A673 (cell line): ENCODE results near the gene CYTH4. TPM values are rescaled to one million over a fixed set of nuclear protein-coding genes. Genes with fewer than 3 reads are reported as not detected.

Experiments
- BruUV-seq: library from RNA; stranded (reverse); fragments of 400-500 nt; replicated peaks from 2 replicates; lab custom pipeline; 2021; lab: Mats Ljungman, UMichigan
- CTCF ChIA-PET: fragments of 300-600 bp; sonication (Branson Sonifier 250); formaldehyde crosslinking; loops from one replicate; lab custom pipeline; 2022; ENCODE audit warnings: antibody characterized with exemption; lab: Charles Lee
- POLR2A ChIA-PET: fragments of 300-600 bp; sonication (Branson Sonifier 250); formaldehyde crosslinking; loops from one replicate; lab custom pipeline; 2022; ENCODE audit warnings: antibody characterized with exemption; ENCODE audit not compliant: low non-redundant PET; lab: Charles Lee
- DNase-seq: peaks from one replicate; pipeline ENCODE4 v3.0.0-alpha.2; 2015; ENCODE audit warnings: low spot score
- H3K27ac ChIP-seq: fragments of 200-600 bp; sonication (generic); 2 replicates; pipeline ENCODE4 v1.5.1; 2016; ENCODE audit warnings: mixed run types, low read depth, mild to moderate bottlenecking, mixed read lengths, antibody characterized with exemption, low read length; ENCODE audit not compliant: poor library complexity, severe bottlenecking
- H3K27me3 ChIP-seq: fragments of 200-600 bp; sonication (generic); replicated peaks from 2 replicates; pipeline ENCODE4 v1.6.1; 2017; ENCODE audit warnings: mixed run types, low read depth, mild to moderate bottlenecking, mixed read lengths, antibody characterized with exemption, low read length; ENCODE audit not compliant: insufficient read depth, poor library complexity
- H3K36me3 ChIP-seq: fragments of 200-600 bp; sonication (generic); 2 replicates; pipeline ENCODE4 v1.6.1; 2016; ENCODE audit warnings: mixed run types, mild to moderate bottlenecking, mixed read lengths, antibody characterized with exemption, low read length; ENCODE audit not compliant: insufficient read depth, poor library complexity, severe bottlenecking
- H3K4me1 ChIP-seq: fragments of 200-600 bp; sonication (generic); 2 replicates; pipeline ENCODE4 v1.6.1; 2017; ENCODE audit warnings: mixed run types, mild to moderate bottlenecking, mixed read lengths, antibody characterized with exemption, low read length; ENCODE audit not compliant: insufficient read depth, poor library complexity, severe bottlenecking
- H3K4me3 ChIP-seq: fragments of 200-600 bp; sonication (generic); 2 replicates; pipeline ENCODE4 v1.5.1; 2016; ENCODE audit warnings: low read depth, mixed run types, mild to moderate bottlenecking, mixed read lengths, low read length; ENCODE audit not compliant: poor library complexity, severe bottlenecking
- H3K9me3 ChIP-seq: fragments of 200-600 bp; sonication (generic); 2 replicates; pipeline ENCODE4 v1.6.1; 2016; ENCODE audit warnings: mixed run types, low read depth, mild to moderate bottlenecking, mixed read lengths, antibody characterized with exemption, low read length; ENCODE audit not compliant: poor library complexity, severe bottlenecking
- CTCF ChIP-seq: fragments of 300-800, 200-600 bp; sonication (generic); conservative IDR thresholded peaks from 2 replicates; pipeline ENCODE4 v1.5.1; 2017; ENCODE audit warnings: low read depth, mild to moderate bottlenecking, antibody characterized with exemption, low read length, moderate library complexity, mixed read lengths
- EZH2 ChIP-seq: fragments of 200-600 bp; sonication (generic); IDR thresholded peaks from 2 replicates; pipeline ENCODE4 v1.6.1; 2017; ENCODE audit warnings: borderline replicate concordance, low read depth, mild to moderate bottlenecking, mixed read lengths, antibody characterized with exemption, low read length; ENCODE audit not compliant: poor library complexity, severe bottlenecking
- intact Hi-C: fragments of 100-400 bp; cut with micrococcal nuclease; formaldehyde crosslinking; loops from one replicate; pipeline ENCODE4 v1.10.0; 2022; ENCODE audit not compliant: unreplicated experiment
- total RNA-seq: library from RNA; stranded (reverse); gene quantifications from 2 replicates; pipeline ENCODE4 v1.2.3, GENCODE V29; 2021

CYTH4 gene
- total RNA-seq, 1 experiment from 2014 or later, result not detected

DNA sequence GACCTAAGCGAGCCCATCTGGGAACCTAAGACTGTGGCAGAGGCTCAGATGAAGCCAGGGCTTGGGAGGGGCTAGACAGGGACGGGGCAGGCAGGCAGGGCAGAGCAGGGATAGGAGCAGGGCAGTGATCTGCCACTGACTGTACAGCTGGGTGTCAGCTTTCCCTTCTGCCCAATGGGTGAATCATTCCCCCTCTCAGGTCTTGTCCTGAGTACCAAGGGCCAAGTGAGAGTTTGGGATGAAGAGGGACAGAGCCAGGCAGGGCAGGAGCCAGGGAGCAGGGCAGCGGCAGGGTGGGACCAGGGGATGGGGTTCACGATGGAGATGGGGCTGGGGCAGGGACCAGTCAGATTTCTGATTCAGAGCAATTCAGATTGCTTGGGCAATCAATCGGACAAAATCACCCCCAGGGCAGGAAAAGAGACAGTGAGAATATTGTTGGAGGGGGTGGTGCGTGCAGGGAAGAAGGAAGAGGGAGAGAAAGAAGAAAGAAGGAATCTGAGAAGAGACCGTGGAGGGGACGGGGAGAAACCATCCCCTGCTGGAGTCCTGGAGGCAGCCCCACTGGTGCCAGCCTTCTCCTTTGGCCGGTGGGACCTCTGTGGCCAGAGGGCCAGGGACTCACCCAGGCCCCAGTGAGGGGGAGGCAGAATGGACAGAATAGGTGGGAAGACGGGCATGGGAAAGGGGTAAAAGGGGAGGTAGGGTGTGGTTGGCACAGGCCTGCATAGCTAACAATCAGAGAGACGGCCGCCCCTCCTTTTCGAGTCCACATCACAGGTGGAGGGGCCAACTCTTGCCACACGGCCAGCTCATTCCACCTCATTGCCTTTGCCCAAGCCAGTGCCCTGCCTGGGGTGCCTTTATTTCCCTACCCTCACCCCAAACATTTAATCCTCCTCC lies 47.2 kb downstream of the CYTH4 start:
- ChIA-PET CTCF (interaction anchor here (0.8 kb wide), 1 partner anchor 69 kb away, joined by 4 read pairs; no protein-coding TSS in a partner anchor), POLR2A (no interaction called here)
- H3K27ac ChIP-seq, result no peak overlapping the region
- no peak overlapping the region for H3K4me3 ChIP-seq
- no peaks in the 10 kb centered on the region for H3K9me3 ChIP-seq
- peaks cover 18% of the 10 kb centered on the region for H3K27me3 ChIP-seq
- no peak for TF ChIP-seq EZH2
- no peak for TF ChIP-seq CTCF
- H3K36me3 ChIP-seq, result no peaks in the 10 kb centered on the region
- BruUV-seq, result no TSS peak
- no peak for DNase-seq
- peaks cover 16% of the 10 kb centered on the region for H3K4me1 ChIP-seq
- intact Hi-C loops, result no loop called here

DNA sequence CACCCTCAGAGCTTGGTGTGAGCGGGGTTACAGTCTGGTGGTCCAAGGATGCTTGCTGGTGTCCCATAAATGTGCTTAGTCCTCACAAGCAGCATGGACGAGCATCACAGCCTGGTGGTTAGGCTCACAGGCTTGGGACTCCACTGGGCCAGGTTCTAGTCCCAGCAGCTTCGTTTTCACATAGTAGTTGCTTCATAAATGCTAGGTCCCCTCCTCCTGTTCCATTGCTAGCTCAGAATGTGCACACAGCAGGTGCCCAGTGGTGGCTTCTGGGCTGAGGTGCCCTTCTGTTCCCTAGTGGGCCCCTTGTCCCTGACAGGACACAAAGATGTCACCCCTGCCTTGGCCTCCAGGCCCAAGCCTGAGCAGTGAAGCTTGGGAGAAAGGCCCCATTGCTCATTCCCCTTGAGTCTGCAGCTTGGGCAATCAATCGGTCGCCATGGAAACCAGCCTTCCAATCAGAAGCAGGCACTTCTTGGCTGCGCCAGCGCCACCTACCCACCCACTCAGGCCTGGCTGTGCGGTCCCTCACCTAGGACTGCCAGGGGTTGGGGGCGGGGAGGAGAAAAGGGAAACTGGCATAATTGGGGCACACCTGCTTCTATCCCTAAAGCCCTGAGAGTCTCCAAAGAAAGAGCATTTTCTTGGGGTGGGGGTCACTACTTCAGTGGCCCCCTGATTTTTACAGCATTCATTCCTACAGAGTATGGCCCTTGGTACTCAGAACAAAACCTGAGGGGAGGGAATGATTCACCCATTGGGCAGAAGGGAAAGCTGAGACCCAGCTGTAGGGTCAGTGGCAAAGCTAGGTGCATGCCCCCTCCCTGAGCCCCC lies 48.1 kb downstream of the CYTH4 start:
- intact Hi-C loops, result no loop called here
- H3K27ac ChIP-seq, result no peak overlapping the region
- peak; percentile 83 for DNase-seq
- peaks cover 21% of the 10 kb centered on the region for H3K4me1 ChIP-seq
- H3K36me3 ChIP-seq, result no peaks in the 10 kb centered on the region
- no TSS peak for BruUV-seq
- ChIA-PET CTCF (interaction anchor here (0.8 to 1.1 kb wide), 2 partner anchors 70 to 98 kb away, joined by 4 read pairs; no protein-coding TSS in a partner anchor), POLR2A (no interaction called here)
- H3K27me3 ChIP-seq, result peaks cover 18% of the 10 kb centered on the region
- no peaks in the 10 kb centered on the region for H3K9me3 ChIP-seq
- TF ChIP-seq EZH2 (no peak), CTCF (peak; percentile 54)
- H3K4me3 ChIP-seq, result no peak overlapping the region

GRCh38 chr22:37331034-37331428 lies 48.7 kb downstream of the CYTH4 start:
- H3K27me3 ChIP-seq, result peaks cover 20% of the 10 kb centered on the region
- H3K36me3 ChIP-seq, result no peaks in the 10 kb centered on the region
- H3K4me3 ChIP-seq, result no peak overlapping the region
- intact Hi-C loops, result no loop called here
- BruUV-seq, result no TSS peak
- ChIA-PET CTCF (interaction anchor here (1.1 kb wide), 1 partner anchor 98 kb away, joined by 4 read pairs; no protein-coding TSS in a partner anchor), POLR2A (no interaction called here)
- no peak for TF ChIP-seq CTCF
- TF ChIP-seq EZH2, result no peak
- DNase-seq, result peak; percentile 14
- peaks cover 24% of the 10 kb centered on the region for H3K4me1 ChIP-seq
- no peaks in the 10 kb centered on the region for H3K9me3 ChIP-seq
- H3K27ac ChIP-seq, result no peak overlapping the region
